Gastrocnemius medialis (tissue), 4 donors: ENCODE data around the gene LRRC59.

Source experiments
- POLR2A ChIP-seq, 2 donors: fragments of 450-650 bp; IDR thresholded peaks; one replicate each; pipeline ENCODE4 v1.6.1; 2017; ENCODE audit warnings: antibody characterized with exemption in 2 of 2, mild to moderate bottlenecking in 2 of 2, moderate library complexity in 2 of 2
- TF ChIP-seq, protein P1 (sequence below), 5 experiments: fragments of 450-650 bp in 3 of 5; fragments of 200-600 bp in 2 of 5; sonication (generic) in 2 of 5; IDR thresholded peaks in 4 of 5; conservative IDR thresholded peaks in 1 of 5; 1 replicate in 4 of 5; 2 replicates in 1 of 5; pipeline ENCODE4 v1.5.1; 2016 to 2019; ENCODE audit warnings: antibody characterized with exemption in 5 of 5, mild to moderate bottlenecking in 3 of 5, moderate library complexity in 3 of 5

DNA sequence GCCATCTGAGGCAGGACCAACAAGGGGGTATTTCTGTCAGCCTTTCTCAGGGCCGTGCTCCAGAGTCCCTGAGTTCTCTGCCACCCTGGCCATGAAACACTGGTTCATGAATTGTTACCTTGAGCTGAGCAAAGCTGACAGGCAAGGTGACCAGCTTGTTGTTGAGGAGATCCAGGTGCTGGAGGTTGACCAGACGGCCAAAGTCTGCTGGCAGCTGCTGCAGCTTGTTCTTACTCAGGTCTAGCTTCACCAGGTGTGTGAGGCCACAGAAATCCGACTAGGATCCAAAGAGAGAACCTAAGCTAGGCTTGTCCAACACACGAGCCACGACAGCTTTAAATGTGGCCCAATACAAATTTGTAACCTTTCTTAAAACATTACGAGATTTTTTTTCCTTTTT is 4.7 kb downstream of the LRRC59 start:
- TF ChIP-seq, protein P1, sequence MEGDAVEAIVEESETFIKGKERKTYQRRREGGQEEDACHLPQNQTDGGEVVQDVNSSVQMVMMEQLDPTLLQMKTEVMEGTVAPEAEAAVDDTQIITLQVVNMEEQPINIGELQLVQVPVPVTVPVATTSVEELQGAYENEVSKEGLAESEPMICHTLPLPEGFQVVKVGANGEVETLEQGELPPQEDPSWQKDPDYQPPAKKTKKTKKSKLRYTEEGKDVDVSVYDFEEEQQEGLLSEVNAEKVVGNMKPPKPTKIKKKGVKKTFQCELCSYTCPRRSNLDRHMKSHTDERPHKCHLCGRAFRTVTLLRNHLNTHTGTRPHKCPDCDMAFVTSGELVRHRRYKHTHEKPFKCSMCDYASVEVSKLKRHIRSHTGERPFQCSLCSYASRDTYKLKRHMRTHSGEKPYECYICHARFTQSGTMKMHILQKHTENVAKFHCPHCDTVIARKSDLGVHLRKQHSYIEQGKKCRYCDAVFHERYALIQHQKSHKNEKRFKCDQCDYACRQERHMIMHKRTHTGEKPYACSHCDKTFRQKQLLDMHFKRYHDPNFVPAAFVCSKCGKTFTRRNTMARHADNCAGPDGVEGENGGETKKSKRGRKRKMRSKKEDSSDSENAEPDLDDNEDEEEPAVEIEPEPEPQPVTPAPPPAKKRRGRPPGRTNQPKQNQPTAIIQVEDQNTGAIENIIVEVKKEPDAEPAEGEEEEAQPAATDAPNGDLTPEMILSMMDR (IDR thresholded peaks at IDR 0.05 in 4 of 5, conservative IDR thresholded peaks at IDR 0.05 in 1 of 5): no peak
- TF ChIP-seq POLR2A (IDR thresholded peaks at IDR 0.05): no peak
